Stomach (tissue), 9 donors: ENCODE data around the gene DDX6. TPM values are rescaled to one million over a fixed set of nuclear protein-coding genes. Genes with fewer than 3 reads are reported as not detected.
A peak's percentile ranks its signal among the peaks of the same experiment; 100 is the strongest.

Experiments used
- DNase-seq, 2 donors: peaks; one replicate each; pipeline versions ENCODE4 v3.0.0 to v3.0.0-alpha.2; 2013 to 2019
- H3K27ac ChIP-seq, 5 donors: fragments of 200-600 bp in 4 of 5; sonication (generic) in 4 of 5; one replicate each; pipeline ENCODE4 v1.5.1; 2013 to 2019; ENCODE audit warnings: mild to moderate bottlenecking in 1 of 5, moderate library complexity in 1 of 5
- H3K27me3 ChIP-seq, 3 donors: fragments of 200-600 bp; sonication (generic); one replicate each; pipeline ENCODE4 v1.5.1; 2017 to 2019; ENCODE audit warnings: mixed run types in 1 of 3
- H3K36me3 ChIP-seq, 4 donors: fragments of 200-600 bp; sonication (generic); 1 replicate in 3 of 4; 2 replicates in 1 of 4; pipeline ENCODE4 v1.5.1; 2016 to 2019
- H3K4me1 ChIP-seq, 4 donors: fragments of 200-600 bp; sonication (generic); one replicate each; pipeline ENCODE4 v1.5.1; 2016 to 2019
- H3K4me3 ChIP-seq, 4 donors: fragments of 200-600 bp; sonication (generic) in 3 of 4; one replicate each; pipeline ENCODE4 v1.5.1; 2016 to 2019; ENCODE audit warnings: mild to moderate bottlenecking in 1 of 4
- H3K9me3 ChIP-seq, 4 donors: fragments of 200-600 bp; sonication (generic); one replicate each; pipeline ENCODE4 v1.5.1; 2016 to 2019
- EP300 ChIP-seq: sonication (generic); formaldehyde crosslinking; IDR thresholded peaks from one replicate; pipeline ENCODE4 v1.6.1; 2017; ENCODE audit warnings: antibody characterized with exemption
- POLR2A ChIP-seq, 4 donors: fragments of 450-650 bp; IDR thresholded peaks; one replicate each; pipeline ENCODE4 v1.6.1; 2016; ENCODE audit warnings: antibody characterized with exemption in 4 of 4, control low read depth in 2 of 4, mild to moderate bottlenecking in 1 of 4, moderate library complexity in 1 of 4
- POLR2AphosphoS5 ChIP-seq, 3 donors: sonication (generic); formaldehyde crosslinking; IDR thresholded peaks; one replicate each; pipeline ENCODE4 v1.6.1; 2016; ENCODE audit warnings: antibody characterized with exemption in 3 of 3
- WGBS, 5 donors: extraction: QIAGEN DNeasy Blood & Tissue Kit in 3 of 5; methylation state at CpG; one replicate each; pipeline versions ENCODE4 v1.1.5 to v1.1.7; 2013 to 2018; 5-methylcytosine and 5-hydroxymethylcytosine counted together
- intact Hi-C: fragments of 100-400 bp; cut with DNase I; formaldehyde crosslinking; loops from one replicate; pipeline ENCODE4 v1.15.1; 2023; ENCODE audit warnings: low total_unique reads
- polyA plus RNA-seq, 3 donors: library from polyadenylated mRNA; stranded (reverse); fragments of 200-250 nt; gene quantifications; one replicate each; pipeline ENCODE4 v1.2.3, GENCODE V29; 2013
- total RNA-seq, 5 donors: library from RNA; depleted of rRNA; stranded (reverse); fragments of >200 nt; gene quantifications; one replicate each; pipeline versions ENCODE4 v1.1.0 to v1.2.3, GENCODE V29; 2014 to 2016
- TF ChIP-seq, protein P1 (sequence below), 7 experiments: fragments of 450-650 bp in 4 of 7; fragments of 200-600 bp in 3 of 7; sonication (generic) in 3 of 7; IDR thresholded peaks; one replicate each; pipeline ENCODE4 v1.5.1; 2016 to 2019; ENCODE audit warnings: antibody characterized with exemption in 7 of 7, control low read depth in 2 of 7, mild to moderate bottlenecking in 1 of 7
- donor health status: healthy with polysubstance abuse.
- donor health status: Bipolar disorder and iron deficiency.
- donor health status: healthy.

The DDX6 gene
- total and polyA plus RNA-seq, 8 donors, result 17.1 to 203 (median 25.0) TPM

DNA sequence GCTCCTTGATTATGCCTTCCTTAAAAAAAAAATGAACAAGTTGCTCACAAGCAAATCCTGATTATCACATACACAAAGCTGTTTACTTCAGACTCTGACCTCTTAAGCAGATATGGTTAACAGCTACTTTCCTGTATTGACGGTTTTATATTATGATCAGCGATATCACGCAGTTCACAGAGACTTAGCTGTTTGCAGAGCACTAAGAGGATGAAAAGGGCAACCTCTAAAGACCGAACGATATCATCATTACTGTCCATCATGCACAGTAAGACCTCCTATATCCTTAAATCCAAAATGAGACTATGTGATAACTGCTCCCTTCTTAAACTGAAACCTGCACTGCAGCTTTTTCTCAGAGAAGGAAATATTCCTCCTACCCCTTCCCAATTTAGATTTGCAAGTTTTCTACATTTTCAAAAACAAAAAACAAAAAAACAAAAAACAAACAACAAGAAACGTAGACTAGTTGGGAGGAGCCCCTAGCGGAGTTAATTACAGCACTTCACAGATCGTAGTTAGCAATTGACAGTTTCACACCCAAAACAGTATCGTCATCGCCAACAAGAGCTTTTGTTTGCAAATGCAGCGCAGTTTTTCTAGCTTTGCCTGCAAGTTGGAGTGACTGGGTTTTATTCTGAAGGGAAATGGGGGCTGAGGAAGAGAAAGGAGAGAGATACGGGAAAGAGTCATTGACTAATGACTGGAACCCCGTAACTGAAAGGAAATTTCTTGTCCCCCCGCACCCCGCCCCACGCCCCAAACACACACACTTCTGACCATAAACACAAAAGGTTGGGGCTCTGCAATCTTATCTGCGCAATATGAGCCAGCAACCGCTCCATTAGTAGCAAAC is 1.2 kb downstream of the DDX6 start:
- peak in 1 of 2 donors; percentile 82 for DNase-seq
- peaks cover 13 to 15% (median 14%) of the 10 kb centered on the region in 4 donors for H3K36me3 ChIP-seq
- H3K27me3 ChIP-seq, result no peaks in the 10 kb centered on the region
- TF ChIP-seq POLR2AphosphoS5 (IDR thresholded peaks at IDR 0.05), result no peak
- no peak for TF ChIP-seq EP300
- TF ChIP-seq POLR2A (IDR thresholded peaks at IDR 0.05), result no peak
- TF ChIP-seq, protein P1, sequence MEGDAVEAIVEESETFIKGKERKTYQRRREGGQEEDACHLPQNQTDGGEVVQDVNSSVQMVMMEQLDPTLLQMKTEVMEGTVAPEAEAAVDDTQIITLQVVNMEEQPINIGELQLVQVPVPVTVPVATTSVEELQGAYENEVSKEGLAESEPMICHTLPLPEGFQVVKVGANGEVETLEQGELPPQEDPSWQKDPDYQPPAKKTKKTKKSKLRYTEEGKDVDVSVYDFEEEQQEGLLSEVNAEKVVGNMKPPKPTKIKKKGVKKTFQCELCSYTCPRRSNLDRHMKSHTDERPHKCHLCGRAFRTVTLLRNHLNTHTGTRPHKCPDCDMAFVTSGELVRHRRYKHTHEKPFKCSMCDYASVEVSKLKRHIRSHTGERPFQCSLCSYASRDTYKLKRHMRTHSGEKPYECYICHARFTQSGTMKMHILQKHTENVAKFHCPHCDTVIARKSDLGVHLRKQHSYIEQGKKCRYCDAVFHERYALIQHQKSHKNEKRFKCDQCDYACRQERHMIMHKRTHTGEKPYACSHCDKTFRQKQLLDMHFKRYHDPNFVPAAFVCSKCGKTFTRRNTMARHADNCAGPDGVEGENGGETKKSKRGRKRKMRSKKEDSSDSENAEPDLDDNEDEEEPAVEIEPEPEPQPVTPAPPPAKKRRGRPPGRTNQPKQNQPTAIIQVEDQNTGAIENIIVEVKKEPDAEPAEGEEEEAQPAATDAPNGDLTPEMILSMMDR (IDR thresholded peaks at IDR 0.05), result no peak
- 0 to 2% (median 1%) methylated on average over 18 of the region's 18 CpGs for WGBS, 5 donors
- H3K9me3 ChIP-seq, result no peaks in the 10 kb centered on the region
- H3K27ac ChIP-seq, result peak overlapping the region; percentile 98 to 100 (median 99)
- H3K4me3 ChIP-seq, result peak overlapping the region; percentile 75 to 85 (median 80)
- peaks cover 40 to 70% (median 53%) of the 10 kb centered on the region in 4 donors for H3K4me1 ChIP-seq
- intact Hi-C loops, result loop anchor here (10.0 kb wide), 1 partner anchor 95 kb away; no protein-coding TSS in a partner anchor

DNA sequence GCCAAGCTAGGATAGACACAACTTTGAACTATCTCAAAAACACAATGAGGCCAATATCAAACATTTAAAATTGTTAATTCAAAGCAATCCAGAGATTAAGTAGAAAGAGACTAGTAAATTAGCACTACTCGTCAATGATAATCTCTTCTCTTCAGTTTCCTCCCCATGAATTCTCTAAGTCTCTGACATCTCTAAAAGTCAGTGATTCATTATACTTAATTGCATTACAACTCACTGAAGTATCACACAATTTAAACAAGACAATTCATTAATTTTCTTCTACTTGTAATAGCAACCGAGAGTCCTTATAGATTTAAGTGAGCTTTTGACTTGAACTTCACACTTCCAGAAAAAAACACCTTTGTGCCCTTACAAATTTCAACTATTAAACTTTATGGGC is 4.3 kb downstream of the DDX6 start:
- WGBS, 5 donors, result 28 to 36% (median 31%) methylated on average over 2 of the region's 2 CpGs
- no peaks in the 10 kb centered on the region for H3K9me3 ChIP-seq
- TF ChIP-seq POLR2A (IDR thresholded peaks at IDR 0.05), result no peak
- TF ChIP-seq EP300, result no peak
- no peak for TF ChIP-seq POLR2AphosphoS5 (IDR thresholded peaks at IDR 0.05)
- TF ChIP-seq, protein P1 (IDR thresholded peaks at IDR 0.05), result no peak
- no peaks in the 10 kb centered on the region for H3K27me3 ChIP-seq
- H3K4me3 ChIP-seq, result peak overlapping the region in 2 of 4 donors; percentile 3 to 31
- H3K36me3 ChIP-seq, result peaks cover 23 to 44% (median 42%) of the 10 kb centered on the region in 4 donors
- peak overlapping the region in 2 of 5 donors; percentile 31 to 34 for H3K27ac ChIP-seq
- H3K4me1 ChIP-seq, result peaks cover 44 to 81% (median 63%) of the 10 kb centered on the region in 4 donors
- intact Hi-C loops, result no loop called here
- no peak for DNase-seq

DNA sequence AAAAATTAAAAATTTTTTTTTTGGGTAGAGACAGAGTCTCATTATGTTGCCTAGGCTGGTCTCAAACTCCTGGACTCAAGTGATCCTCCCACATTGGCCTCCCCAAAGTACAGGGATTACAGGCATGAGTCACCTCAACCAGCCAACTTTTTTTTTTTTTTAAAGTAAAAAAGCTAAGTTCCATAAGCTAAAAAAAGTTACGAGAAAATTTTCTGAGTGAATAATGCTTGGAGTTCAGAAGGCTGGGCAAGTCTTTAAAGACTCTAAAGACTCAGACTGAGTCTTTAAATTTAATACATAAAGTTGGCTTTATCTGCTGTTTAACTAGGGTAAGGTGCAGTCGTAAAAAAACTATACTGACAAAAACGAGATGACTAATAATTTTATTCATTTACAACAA is 5.6 kb downstream of the DDX6 start:
- peak overlapping the region in 2 of 5 donors; percentile 31 to 34 for H3K27ac ChIP-seq

More for the DNA sequence above, 5.6 kb downstream of the DDX6 start:
- no peaks in the 10 kb centered on the region for H3K27me3 ChIP-seq
- H3K36me3 ChIP-seq, result peaks cover 26 to 56% (median 55%) of the 10 kb centered on the region in 4 donors
- peaks cover 47 to 94% (median 71%) of the 10 kb centered on the region in 4 donors for H3K4me1 ChIP-seq
- no peak for DNase-seq
- TF ChIP-seq EP300, result no peak
- TF ChIP-seq POLR2AphosphoS5 (IDR thresholded peaks at IDR 0.05), result no peak
- TF ChIP-seq, protein P1 (IDR thresholded peaks at IDR 0.05), result no peak
- TF ChIP-seq POLR2A (IDR thresholded peaks at IDR 0.05), result no peak
- WGBS, 5 donors, result 21 to 35% (median 23%) methylated on average over 3 of the region's 3 CpGs
- peak overlapping the region in 2 of 4 donors; percentile 5 to 31 for H3K4me3 ChIP-seq
- intact Hi-C loops, result no loop called here
- no peaks in the 10 kb centered on the region for H3K9me3 ChIP-seq
